Trophoblast cell (in vitro differentiated cells and primary cell): ENCODE measurements around the gene BEND2.

Experiments used
- DNase-seq, 2 donors: peaks; one replicate each; pipeline ENCODE4 v3.0.0-alpha.2; 2016
- H2AFZ ChIP-seq: 2 replicates; pipeline ENCODE4 v1.6.1; 2013; ENCODE audit warnings: low read length, moderate library complexity, mild to moderate bottlenecking; ENCODE audit not compliant: insufficient read depth, poor library complexity
- H2AK5ac ChIP-seq: 2 replicates; pipeline ENCODE4 v1.6.1; 2013; ENCODE audit warnings: mild to moderate bottlenecking, low read length
- H2BK120ac ChIP-seq: 2 replicates; pipeline ENCODE4 v1.6.1; 2013; ENCODE audit warnings: low read length, mild to moderate bottlenecking, moderate library complexity; ENCODE audit not compliant: insufficient read depth, poor library complexity
- H2BK12ac ChIP-seq: 2 replicates; pipeline ENCODE4 v1.6.1; 2013; ENCODE audit warnings: mild to moderate bottlenecking, low read length, moderate library complexity
- H2BK5ac ChIP-seq: 2 replicates; pipeline ENCODE4 v1.6.1; 2013; ENCODE audit warnings: low read length, low read depth, moderate library complexity, mild to moderate bottlenecking; ENCODE audit not compliant: poor library complexity
- H3K14ac ChIP-seq: 2 replicates; pipeline ENCODE4 v1.6.1; 2013; ENCODE audit warnings: mild to moderate bottlenecking, low read length
- H3K18ac ChIP-seq: 2 replicates; pipeline ENCODE4 v1.6.1; 2013; ENCODE audit warnings: mild to moderate bottlenecking, low read length
- H3K23ac ChIP-seq: 2 replicates; pipeline ENCODE4 v1.6.1; 2013; ENCODE audit warnings: low read length
- H3K27ac ChIP-seq: 2 replicates; pipeline ENCODE4 v1.5.1; 2013; ENCODE audit warnings: low read depth, mild to moderate bottlenecking, inconsistent platforms, low read length, moderate library complexity
- H3K27me3 ChIP-seq: 2 replicates; pipeline ENCODE4 v1.6.1; 2013; ENCODE audit warnings: inconsistent platforms, mild to moderate bottlenecking, low read length, moderate library complexity; ENCODE audit not compliant: insufficient read depth
- H3K36me3 ChIP-seq, 2 experiments: 1 replicate in 1 of 2; 2 replicates in 1 of 2; pipeline ENCODE4 v1.6.1; 2013; ENCODE audit warnings: low read length in 2 of 2, mild to moderate bottlenecking in 2 of 2, moderate library complexity in 1 of 2; ENCODE audit not compliant: insufficient read depth in 2 of 2, control insufficient read depth in 1 of 2
- H3K4ac ChIP-seq: 2 replicates; pipeline ENCODE4 v1.6.1; 2013; ENCODE audit warnings: low read depth, mild to moderate bottlenecking, low read length, moderate library complexity
- H3K4me1 ChIP-seq, 2 experiments: 1 replicate in 1 of 2; 2 replicates in 1 of 2; pipeline ENCODE4 v1.6.1; 2013; ENCODE audit warnings: low read length in 2 of 2, mild to moderate bottlenecking in 2 of 2, moderate library complexity in 1 of 2; ENCODE audit not compliant: insufficient read depth in 2 of 2, control insufficient read depth in 1 of 2
- H3K4me2 ChIP-seq: 2 replicates; pipeline ENCODE4 v1.6.1; 2013; ENCODE audit warnings: inconsistent platforms, mild to moderate bottlenecking, low read length, moderate library complexity
- H3K4me3 ChIP-seq: 2 replicates; pipeline ENCODE4 v1.5.1; 2013; ENCODE audit warnings: mild to moderate bottlenecking, low read depth, low read length, inconsistent platforms
- H3K79me1 ChIP-seq: one replicate; pipeline ENCODE4 v1.6.1; 2013; ENCODE audit warnings: low read length
- H3K79me2 ChIP-seq: 2 replicates; pipeline ENCODE4 v1.6.1; 2013; ENCODE audit warnings: low read length, mild to moderate bottlenecking; ENCODE audit not compliant: control insufficient read depth, insufficient read depth, poor library complexity
- H3K9ac ChIP-seq: 2 replicates; pipeline ENCODE4 v1.6.1; 2013; ENCODE audit warnings: mild to moderate bottlenecking, low read length
- H3K9me3 ChIP-seq: 2 replicates; pipeline ENCODE4 v1.6.1; 2013; ENCODE audit warnings: low read depth, mild to moderate bottlenecking, control low read depth, inconsistent platforms, low read length; ENCODE audit not compliant: insufficient read depth
- H4K12ac ChIP-seq: 2 replicates; pipeline ENCODE4 v1.6.1; 2013; ENCODE audit warnings: low read depth, mild to moderate bottlenecking, low read length, moderate library complexity
- H4K8ac ChIP-seq: 2 replicates; pipeline ENCODE4 v1.6.1; 2013; ENCODE audit warnings: low read depth, mild to moderate bottlenecking, low read length, moderate library complexity
- H4K91ac ChIP-seq: one replicate; pipeline ENCODE4 v1.6.1; 2013; ENCODE audit warnings: low read depth, mild to moderate bottlenecking, low read length, moderate library complexity
- WGBS: extraction: QIAGEN DNeasy Blood & Tissue Kit; methylation state at CpG from one replicate; pipeline ENCODE4 v1.1.7; 2013; ENCODE audit warnings: missing lambda C conversion rate; ENCODE audit not compliant: insufficient read length, insufficient coverage; ENCODE audit errors: extremely low coverage; 5-methylcytosine and 5-hydroxymethylcytosine counted together

Gene BEND2

DNA sequence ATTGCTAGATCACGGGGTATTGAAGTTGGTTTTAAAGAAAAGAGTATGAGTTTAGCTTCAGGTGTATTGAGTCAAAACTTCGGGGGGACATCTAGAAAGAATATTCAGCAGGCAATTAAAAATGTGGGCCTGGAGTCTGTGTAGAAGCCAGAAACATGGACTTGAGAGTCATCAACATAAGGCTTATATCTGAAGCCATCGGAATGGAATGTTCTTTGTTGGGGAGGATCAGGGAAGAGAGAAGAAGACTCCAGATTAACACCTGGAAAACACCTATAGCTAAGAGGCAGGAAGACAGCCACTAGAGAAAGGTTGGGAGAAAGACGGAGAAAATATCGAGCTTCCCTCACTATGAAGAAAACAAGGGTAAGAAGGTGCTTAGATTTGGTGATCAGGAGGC, 69.5 kb downstream of the BEND2 start:
- Histone ChIP-seq H3K4me2 (no peak overlapping the region), H3K27me3 (no peaks in the 10 kb centered on the region), H3K27ac (no peak overlapping the region), H3K4me1 (no peaks in the 10 kb centered on the region), H3K79me2 (no peaks in the 10 kb centered on the region), H4K8ac (no peak overlapping the region), H3K79me1 (no peaks in the 10 kb centered on the region), H3K9ac (no peak overlapping the region), H3K23ac (no peak overlapping the region), H3K36me3 (no peaks in the 10 kb centered on the region), H3K18ac (no peak overlapping the region), H3K9me3 (no peaks in the 10 kb centered on the region), H2BK12ac (no peak overlapping the region), H3K14ac (no peak overlapping the region), H3K4ac (no peak overlapping the region), H2BK120ac (no peak overlapping the region), H4K91ac (no peak overlapping the region), H2AK5ac (no peak overlapping the region), H4K12ac (no peak overlapping the region), H2AFZ (no peak overlapping the region), H2BK5ac (no peak overlapping the region), H3K4me3 (no peak overlapping the region)
- no peak for DNase-seq
- WGBS = no CpG with 5 or more reads among the region's 5 CpGs

- no peak overlapping the region for H3K4me2 ChIP-seq
- no peaks in the 10 kb centered on the region for H3K4me1 ChIP-seq
- H2AK5ac ChIP-seq = no peak overlapping the region
- H2BK12ac ChIP-seq = no peak overlapping the region
- no peak overlapping the region for H3K18ac ChIP-seq
- no peak overlapping the region for H4K8ac ChIP-seq
- H4K91ac ChIP-seq = no peak overlapping the region
- no peaks in the 10 kb centered on the region for H3K36me3 ChIP-seq
- no peak overlapping the region for H3K9ac ChIP-seq
- H3K9me3 ChIP-seq = no peaks in the 10 kb centered on the region
- no peak for DNase-seq
- no peak overlapping the region for H4K12ac ChIP-seq
- no peak overlapping the region for H2AFZ ChIP-seq
- no peak overlapping the region for H2BK5ac ChIP-seq
- H3K79me1 ChIP-seq = no peaks in the 10 kb centered on the region
- H3K27me3 ChIP-seq = no peaks in the 10 kb centered on the region
- no peak overlapping the region for H3K23ac ChIP-seq
- no peak overlapping the region for H3K4me3 ChIP-seq
- no peak overlapping the region for H3K4ac ChIP-seq
- no peak overlapping the region for H2BK120ac ChIP-seq
- H3K14ac ChIP-seq = no peak overlapping the region
- H3K79me2 ChIP-seq = no peaks in the 10 kb centered on the region
- no peak overlapping the region for H3K27ac ChIP-seq
Observed at GRCh38 chrX:18149454-18149853, 71.2 kb downstream of the BEND2 start.

DNA sequence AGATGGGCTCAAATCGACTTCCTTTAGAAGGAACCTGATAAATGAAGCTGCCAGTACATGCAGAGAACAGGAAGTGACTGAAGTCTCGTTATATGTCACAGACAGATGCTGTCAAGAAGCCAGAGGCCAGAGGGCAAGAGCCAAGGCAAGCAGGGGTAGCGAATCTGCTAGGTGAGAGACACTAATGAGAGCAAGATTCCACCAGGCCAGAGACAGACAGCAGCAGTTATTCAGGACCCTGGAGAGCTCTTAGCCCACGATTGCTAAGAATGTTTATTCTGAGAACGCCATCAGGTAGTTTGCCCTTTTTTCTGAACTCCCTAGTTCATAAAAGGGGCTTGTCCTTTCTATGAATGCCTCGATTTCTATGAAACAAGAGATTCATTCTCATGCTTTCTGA, 73.7 kb downstream of the BEND2 start:
- Histone ChIP-seq H3K9ac (no peak overlapping the region), H3K27me3 (no peaks in the 10 kb centered on the region), H4K91ac (no peak overlapping the region), H3K79me1 (no peaks in the 10 kb centered on the region), H3K9me3 (no peaks in the 10 kb centered on the region), H3K4me1 (no peaks in the 10 kb centered on the region), H2BK5ac (no peak overlapping the region), H3K27ac (no peak overlapping the region), H2BK120ac (no peak overlapping the region), H2BK12ac (no peak overlapping the region), H3K36me3 (no peaks in the 10 kb centered on the region), H4K12ac (no peak overlapping the region), H4K8ac (no peak overlapping the region), H3K4me2 (no peak overlapping the region), H3K14ac (no peak overlapping the region), H2AFZ (no peak overlapping the region), H3K23ac (no peak overlapping the region), H3K4me3 (no peak overlapping the region), H3K79me2 (no peaks in the 10 kb centered on the region), H3K4ac (no peak overlapping the region), H3K18ac (no peak overlapping the region), H2AK5ac (no peak overlapping the region)
- no CpG with 5 or more reads among the region's 6 CpGs for WGBS
- peak; percentile 18 to 59 for DNase-seq

- Histone ChIP-seq H2BK12ac (no peak overlapping the region), H3K14ac (no peak overlapping the region), H3K4ac (no peak overlapping the region), H4K91ac (no peak overlapping the region), H3K79me2 (no peaks in the 10 kb centered on the region), H3K79me1 (no peaks in the 10 kb centered on the region), H3K36me3 (no peaks in the 10 kb centered on the region), H3K23ac (no peak overlapping the region), H2BK5ac (no peak overlapping the region), H4K12ac (no peak overlapping the region), H2AFZ (no peak overlapping the region), H3K9me3 (no peaks in the 10 kb centered on the region), H3K4me2 (no peak overlapping the region), H4K8ac (no peak overlapping the region), H3K9ac (no peak overlapping the region), H3K18ac (no peak overlapping the region), H2BK120ac (no peak overlapping the region), H2AK5ac (no peak overlapping the region), H3K27me3 (no peaks in the 10 kb centered on the region), H3K4me1 (no peaks in the 10 kb centered on the region), H3K4me3 (no peak overlapping the region), H3K27ac (no peak overlapping the region)
- no CpG with 5 or more reads among the region's 2 CpGs for WGBS
- no peak for DNase-seq
Observed at GRCh38 chrX:18146009-18146408, 74.7 kb downstream of the BEND2 start.

DNA sequence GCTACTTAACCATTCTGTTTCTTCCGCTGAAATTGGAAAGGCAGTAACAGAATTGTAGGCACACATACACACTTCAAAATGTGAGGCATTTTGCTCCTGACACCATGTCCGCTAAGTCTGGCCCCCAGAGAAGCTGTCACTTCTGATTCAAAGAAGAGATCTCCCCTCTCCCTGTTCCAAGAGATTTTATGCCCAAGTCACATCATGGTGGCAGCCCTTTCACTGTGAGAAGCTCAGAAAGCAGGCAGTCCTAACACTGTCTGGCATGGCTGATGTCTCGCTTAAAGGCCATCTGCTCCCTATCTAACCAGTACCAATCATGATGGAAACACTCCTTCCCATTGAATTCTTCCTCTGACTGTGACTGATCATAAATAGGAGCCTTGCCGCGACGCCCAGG, 83.9 kb downstream of the BEND2 start:
- H3K79me2 ChIP-seq = no peaks in the 10 kb centered on the region
- no peaks in the 10 kb centered on the region for H3K9me3 ChIP-seq
- no peak for DNase-seq
- H3K79me1 ChIP-seq = no peaks in the 10 kb centered on the region
- no peak overlapping the region for H4K12ac ChIP-seq
- no peak overlapping the region for H3K9ac ChIP-seq
- no peak overlapping the region for H2AFZ ChIP-seq
- no peaks in the 10 kb centered on the region for H3K36me3 ChIP-seq
- no peak overlapping the region for H2BK5ac ChIP-seq
- H3K27ac ChIP-seq = no peak overlapping the region
- no peak overlapping the region for H3K4me3 ChIP-seq
- H4K91ac ChIP-seq = no peak overlapping the region
- no peak overlapping the region for H2BK120ac ChIP-seq
- H4K8ac ChIP-seq = no peak overlapping the region
- H3K18ac ChIP-seq = no peak overlapping the region
- no peak overlapping the region for H2AK5ac ChIP-seq
- H2BK12ac ChIP-seq = no peak overlapping the region
- no peak overlapping the region for H3K14ac ChIP-seq
- H3K27me3 ChIP-seq = no peaks in the 10 kb centered on the region
- H3K4me1 ChIP-seq = no peaks in the 10 kb centered on the region
- no CpG with 5 or more reads among the region's 6 CpGs for WGBS
- H3K4ac ChIP-seq = no peak overlapping the region
- no peak overlapping the region for H3K4me2 ChIP-seq
- H3K23ac ChIP-seq = no peak overlapping the region
